Prostate gland (tissue), 2 donors: ENCODE data around the gene SLAMF8. TPM values are rescaled to one million over a fixed set of nuclear protein-coding genes. Genes with fewer than 3 reads are reported as not detected.

Experiments used
- DNase-seq: peaks from one replicate; pipeline ENCODE4 v3.0.0-alpha.2; 2019; ENCODE audit warnings: low spot score
- H3K27ac ChIP-seq, 2 donors: fragments of 200-600 bp; sonication (generic); 2 replicates each; pipeline ENCODE4 v1.5.1; 2017 to 2019
- H3K27me3 ChIP-seq: fragments of 200-600 bp; sonication (generic); replicated peaks from 2 replicates; pipeline ENCODE4 v1.5.1; 2019; ENCODE audit not compliant: insufficient read depth
- H3K36me3 ChIP-seq, 2 donors: fragments of 200-600 bp; sonication (generic); 1 replicate in 1 of 2; 2 replicates in 1 of 2; pipeline versions ENCODE4 v1.5.1 to v1.8.1; 2017 to 2019
- H3K4me1 ChIP-seq: fragments of 200-600 bp; sonication (generic); replicated peaks from 2 replicates; pipeline ENCODE4 v1.5.1; 2019
- H3K4me3 ChIP-seq, 2 donors: fragments of 200-600 bp; sonication (generic); 2 replicates each; pipeline ENCODE4 v1.5.1; 2017 to 2019
- H3K9me3 ChIP-seq: fragments of 200-600 bp; sonication (generic); 2 replicates; pipeline ENCODE4 v1.5.1; 2017
- CTCF ChIP-seq, 4 experiments: fragments of 200-600 bp in 2 of 4; fragments of 450-650 bp in 2 of 4; sonication (generic) in 2 of 4; IDR thresholded peaks; 1 replicate in 3 of 4; 2 replicates in 1 of 4; pipeline ENCODE4 v1.5.1; 2016 to 2019; ENCODE audit warnings: antibody characterized with exemption in 4 of 4, mild to moderate bottlenecking in 2 of 4, moderate library complexity in 2 of 4
- POLR2A ChIP-seq: fragments of 450-650 bp; IDR thresholded peaks from one replicate; pipeline ENCODE4 v1.6.1; 2016; ENCODE audit warnings: antibody characterized with exemption, mild to moderate bottlenecking
- POLR2AphosphoS5 ChIP-seq: sonication (generic); formaldehyde crosslinking; IDR thresholded peaks from one replicate; pipeline ENCODE4 v1.6.1; 2017; ENCODE audit warnings: antibody characterized with exemption
- WGBS: methylation state at CpG from one replicate; pipeline ENCODE4 v1.1.5; 2018; 5-methylcytosine and 5-hydroxymethylcytosine counted together
- intact Hi-C: fragments of 100-400 bp; cut with DNase I; formaldehyde crosslinking; loops from one replicate; pipeline ENCODE4 v1.14.2; 2022
- total RNA-seq, 2 donors: library from RNA; depleted of rRNA; stranded (reverse); fragments of >200 nt; gene quantifications; one replicate each; pipeline ENCODE4 v1.1.0, GENCODE V29; 2016

SLAMF8 gene
- total RNA-seq, 2 donors from 2014 or later, result 1.1 to 1.2 TPM

- H3K9me3 ChIP-seq, result no peaks in the 10 kb centered on the region
- H3K27ac ChIP-seq, result no peak overlapping the region
- H3K4me3 ChIP-seq, result no peak overlapping the region
- no peaks in the 10 kb centered on the region for H3K4me1 ChIP-seq
- DNase-seq, result no peak
- no peak for TF ChIP-seq POLR2A
- intact Hi-C loops, result no loop called here
- no peaks in the 10 kb centered on the region for H3K36me3 ChIP-seq
- 47% methylated on average over 1 of the region's 1 CpG for WGBS
- H3K27me3 ChIP-seq, result no peaks in the 10 kb centered on the region
Measured at GRCh38 chr1:159869607-159870006, 42.9 kb downstream of the SLAMF8 start.

GRCh38 chr1:159870704-159871103 is 44.0 kb downstream of the SLAMF8 start:
- Histone ChIP-seq H3K36me3 (no peaks in the 10 kb centered on the region), H3K9me3 (no peaks in the 10 kb centered on the region), H3K27ac (no peak overlapping the region), H3K4me3 (no peak overlapping the region), H3K27me3 (no peaks in the 10 kb centered on the region), H3K4me1 (no peaks in the 10 kb centered on the region)
- intact Hi-C loops, result no loop called here
- TF ChIP-seq CTCF (IDR thresholded peaks at IDR 0.05), result no peak
- TF ChIP-seq POLR2AphosphoS5, result no peak
- TF ChIP-seq POLR2A, result no peak
- 85% methylated on average over 5 of the region's 5 CpGs for WGBS
- DNase-seq, result no peak

- no peak for TF ChIP-seq POLR2A
- no peak for TF ChIP-seq POLR2AphosphoS5
- no peak for TF ChIP-seq CTCF (IDR thresholded peaks at IDR 0.05)
- intact Hi-C loops, result no loop called here
- H3K9me3 ChIP-seq, result no peaks in the 10 kb centered on the region
- DNase-seq, result no peak
- H3K27me3 ChIP-seq, result no peaks in the 10 kb centered on the region
- WGBS, result 84% methylated on average over 15 of the region's 15 CpGs
- no peaks in the 10 kb centered on the region for H3K36me3 ChIP-seq
- no peak overlapping the region for H3K4me3 ChIP-seq
- H3K27ac ChIP-seq, result no peak overlapping the region
- H3K4me1 ChIP-seq, result no peaks in the 10 kb centered on the region
Measured at GRCh38 chr1:159872891-159873290, 46.2 kb downstream of the SLAMF8 start.

GRCh38 chr1:159873530-159874143 is 47.0 kb downstream of the SLAMF8 start:
- no peak overlapping the region for H3K27ac ChIP-seq
- TF ChIP-seq CTCF (IDR thresholded peaks at IDR 0.05), result no peak
- TF ChIP-seq POLR2A, result no peak
- TF ChIP-seq POLR2AphosphoS5, result no peak
- WGBS, result 90% methylated on average over 4 of the region's 4 CpGs

GRCh38 chr1:159877695-159878444 is 51.2 kb downstream of the SLAMF8 start:
- no peaks in the 10 kb centered on the region for H3K27me3 ChIP-seq
- intact Hi-C loops, result no loop called here
- H3K4me1 ChIP-seq, result no peaks in the 10 kb centered on the region
- TF ChIP-seq POLR2A (no peak), CTCF (IDR thresholded peaks at IDR 0.05) (no peak), POLR2AphosphoS5 (no peak)
- no peak for DNase-seq
- H3K36me3 ChIP-seq, result no peaks in the 10 kb centered on the region
- no peak overlapping the region for H3K27ac ChIP-seq
- no peaks in the 10 kb centered on the region for H3K9me3 ChIP-seq
- WGBS, result 95% methylated on average over 6 of the region's 6 CpGs
- no peak overlapping the region for H3K4me3 ChIP-seq

More at GRCh38 chr1:159873530-159874143, 47.0 kb downstream of the SLAMF8 start:
- no peaks in the 10 kb centered on the region for H3K4me1 ChIP-seq
- no peaks in the 10 kb centered on the region for H3K36me3 ChIP-seq
- intact Hi-C loops, result no loop called here
- H3K27me3 ChIP-seq, result no peaks in the 10 kb centered on the region
- H3K9me3 ChIP-seq, result no peaks in the 10 kb centered on the region
- H3K4me3 ChIP-seq, result no peak overlapping the region
- DNase-seq, result no peak
